HEK293 (cell line): ENCODE measurements around the gene PCDH9.

Source experiments
- GLIS2 ChIP-seq: fragments of 450-650 bp; formaldehyde crosslinking; IDR thresholded peaks from 2 replicates; pipeline ENCODE4 v1.5.1; 2016; ENCODE audit warnings: missing biosample characterization, missing genetic modification characterization
- HOXC10 ChIP-seq: sonication (generic); formaldehyde crosslinking; IDR thresholded peaks from 2 replicates; pipeline ENCODE4 v1.8.1; 2023; ENCODE audit warnings: mild to moderate bottlenecking, missing genetic modification reagents
- MZF1 ChIP-seq: fragments of 450-650 bp; formaldehyde crosslinking; IDR thresholded peaks from 2 replicates; pipeline ENCODE4 v1.5.1; 2017; ENCODE audit warnings: missing biosample characterization, missing genetic modification characterization, borderline replicate concordance
- SP2 ChIP-seq: fragments of 450-650 bp; formaldehyde crosslinking; IDR thresholded peaks from 2 replicates; pipeline ENCODE4 v1.5.1; 2016; ENCODE audit warnings: missing biosample characterization, missing genetic modification characterization
- WT1 ChIP-seq: fragments of 450-650 bp; formaldehyde crosslinking; IDR thresholded peaks from 2 replicates; pipeline ENCODE4 v1.5.1; 2016; ENCODE audit warnings: missing biosample characterization, missing genetic modification characterization
- ZBTB48 ChIP-seq: fragments of 450-650 bp; formaldehyde crosslinking; IDR thresholded peaks from 2 replicates; pipeline ENCODE4 v1.5.1; 2016; ENCODE audit warnings: missing biosample characterization, missing genetic modification characterization
- ZBTB8A ChIP-seq: fragments of 450-650 bp; formaldehyde crosslinking; IDR thresholded peaks from 2 replicates; pipeline ENCODE4 v1.5.1; 2016; ENCODE audit warnings: missing biosample characterization, missing genetic modification characterization
- ZFP3 ChIP-seq: fragments of 450-650 bp; formaldehyde crosslinking; IDR thresholded peaks from 2 replicates; pipeline ENCODE4 v1.5.1; 2016; ENCODE audit warnings: low read depth, missing biosample characterization, missing genetic modification characterization
- ZFP41 ChIP-seq: fragments of 450-650 bp; formaldehyde crosslinking; IDR thresholded peaks from 2 replicates; pipeline ENCODE4 v1.5.1; 2016; ENCODE audit warnings: missing biosample characterization, missing genetic modification characterization, borderline replicate concordance
- ZFP69B ChIP-seq: fragments of 450-650 bp; formaldehyde crosslinking; IDR thresholded peaks from 2 replicates; pipeline ENCODE4 v1.5.1; 2016; ENCODE audit warnings: missing biosample characterization, missing genetic modification characterization
- ZNF138 ChIP-seq: fragments of 450-650 bp; formaldehyde crosslinking; IDR thresholded peaks from 2 replicates; pipeline ENCODE4 v1.5.1; 2016; ENCODE audit warnings: missing biosample characterization, missing genetic modification characterization, borderline replicate concordance
- ZNF184 ChIP-seq: fragments of 450-650 bp; IDR thresholded peaks from 2 replicates; pipeline ENCODE4 v1.5.1; 2018; ENCODE audit warnings: missing biosample characterization, mild to moderate bottlenecking, missing genetic modification characterization
- ZNF302 ChIP-seq: fragments of 450-650 bp; formaldehyde crosslinking; IDR thresholded peaks from 2 replicates; pipeline ENCODE4 v1.5.1; 2016; ENCODE audit warnings: missing biosample characterization, missing genetic modification characterization, low read depth
- ZNF335 ChIP-seq: fragments of 450-650 bp; formaldehyde crosslinking; conservative IDR thresholded peaks from 2 replicates; pipeline ENCODE4 v1.5.1; 2016; ENCODE audit warnings: missing biosample characterization, missing genetic modification characterization
- ZNF394 ChIP-seq: fragments of 450-650 bp; formaldehyde crosslinking; IDR thresholded peaks from 2 replicates; pipeline ENCODE4 v1.5.1; 2016; ENCODE audit warnings: missing biosample characterization, missing genetic modification characterization, mild to moderate bottlenecking, moderate library complexity, borderline replicate concordance
- ZNF426 ChIP-seq: fragments of 450-650 bp; formaldehyde crosslinking; IDR thresholded peaks from 2 replicates; pipeline ENCODE4 v1.5.1; 2017; ENCODE audit warnings: missing biosample characterization, missing genetic modification characterization, mild to moderate bottlenecking, inconsistent platforms, moderate library complexity
- ZNF660 ChIP-seq: fragments of 450-650 bp; IDR thresholded peaks from 2 replicates; pipeline ENCODE4 v1.5.1; 2018; ENCODE audit warnings: missing biosample characterization, mild to moderate bottlenecking, missing genetic modification characterization
- ZNF747 ChIP-seq: fragments of 450-650 bp; formaldehyde crosslinking; IDR thresholded peaks from 2 replicates; pipeline ENCODE4 v1.5.1; 2016; ENCODE audit warnings: missing biosample characterization, missing genetic modification characterization
- ZNF76 ChIP-seq: fragments of 450-650 bp; formaldehyde crosslinking; IDR thresholded peaks from 2 replicates; pipeline ENCODE4; 2016; ENCODE audit warnings: low read depth, missing biosample characterization, missing genetic modification characterization, borderline replicate concordance
- ZSCAN30 ChIP-seq: fragments of 450-650 bp; IDR thresholded peaks from 2 replicates; pipeline ENCODE4 v1.5.1; 2018; ENCODE audit warnings: missing biosample characterization, mild to moderate bottlenecking, missing genetic modification characterization, moderate library complexity
- TF ChIP-seq, protein P1 (sequence below): fragments of 450-650 bp; formaldehyde crosslinking; IDR thresholded peaks from 2 replicates; pipeline ENCODE4 v1.5.1; 2016; ENCODE audit warnings: missing biosample characterization, missing genetic modification characterization
- TF ChIP-seq, protein P2 (sequence below): sonication (generic); formaldehyde crosslinking; IDR thresholded peaks from 2 replicates; pipeline ENCODE4 v1.8.1; 2022; ENCODE audit warnings: mild to moderate bottlenecking, moderate library complexity, missing genetic modification reagents
- TF ChIP-seq, protein P3 (sequence below): fragments of 450-650 bp; formaldehyde crosslinking; IDR thresholded peaks from 2 replicates; pipeline ENCODE4 v1.5.1; 2016; ENCODE audit warnings: missing biosample characterization, missing genetic modification characterization
- TF ChIP-seq, protein P4 (sequence below): fragments of 450-650 bp; formaldehyde crosslinking; IDR thresholded peaks from 2 replicates; pipeline ENCODE4 v1.5.1; 2017; ENCODE audit warnings: missing biosample characterization, missing genetic modification characterization
- TF ChIP-seq, protein P5 (sequence below): fragments of 450-650 bp; formaldehyde crosslinking; IDR thresholded peaks from 2 replicates; pipeline ENCODE4 v1.5.1; 2016; ENCODE audit warnings: missing biosample characterization, missing genetic modification characterization
- TF ChIP-seq, protein P6 (sequence below): fragments of 450-650 bp; formaldehyde crosslinking; conservative IDR thresholded peaks from 2 replicates; pipeline ENCODE4 v1.5.1; 2016; ENCODE audit warnings: low read depth, missing biosample characterization, missing genetic modification characterization

The PCDH9 gene

DNA sequence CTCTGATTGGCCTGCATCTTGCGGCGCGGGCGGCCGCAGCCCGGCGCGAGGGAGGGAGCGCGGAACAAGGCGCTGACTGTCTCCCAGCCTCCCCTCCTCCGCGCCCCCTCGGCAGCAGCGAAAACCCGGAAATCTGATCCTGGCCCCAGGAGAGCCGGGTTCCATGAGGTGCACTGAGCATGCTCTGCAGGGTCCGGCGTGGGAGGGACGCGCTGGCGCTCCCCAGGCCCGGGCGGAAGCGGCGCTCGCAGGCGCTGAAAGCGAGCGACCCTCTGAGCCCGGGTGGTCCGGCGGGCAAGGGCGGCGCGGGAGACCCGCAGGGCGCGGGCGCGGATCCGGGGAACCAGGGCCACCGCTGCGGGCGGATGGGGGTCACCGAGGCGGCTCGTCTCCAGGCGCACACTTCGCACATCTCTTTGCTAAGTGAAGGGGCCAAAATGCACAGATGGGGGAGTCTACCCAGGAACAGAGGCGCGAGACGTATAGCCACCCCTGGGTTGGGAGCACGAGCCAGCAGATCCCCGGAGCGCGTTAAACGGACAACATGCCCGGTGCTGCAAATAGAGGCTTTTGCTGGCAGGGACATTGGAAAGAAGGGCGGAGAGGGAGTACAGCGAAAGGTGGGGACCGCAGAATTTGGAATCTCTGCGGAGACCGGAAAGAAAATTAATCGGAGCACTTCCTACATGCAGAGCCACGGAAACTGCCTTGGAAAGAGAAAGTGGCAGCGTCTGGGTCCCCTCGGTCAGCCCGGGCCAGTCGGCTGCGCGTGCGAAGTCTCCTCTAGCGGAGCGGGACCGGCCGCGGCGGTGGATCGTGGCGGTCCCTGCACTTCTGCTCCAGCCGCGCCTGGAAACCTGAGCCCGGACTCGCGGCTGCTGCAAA, 510 bp upstream of the PCDH9 start (continued):
- TF ChIP-seq ZBTB48 (tag by site-specific recombination) (no peak), GLIS2 (peak; percentile 74), ZNF184 (tag by site-specific recombination) (0 out of 2 replicates have a peak, but pooled peaks have one; percentile 19), HOXC10 (CRISPR knock-in tag) (no peak), ZNF335 (tag by site-specific recombination) (peak; percentile 49; the same call in 1 of the 2 replicates), ZNF138 (tag by site-specific recombination) (no peak), ZNF426 (tag by site-specific recombination) (no peak), ZNF76 (tag by site-specific recombination) (peak; percentile 43; the same call in 1 of the 2 replicates), ZFP41 (no peak), ZNF747 (tag by site-specific recombination) (no peak), MZF1 (no peak; the same call in 1 of the 2 replicates), WT1 (tag by site-specific recombination) (peak; percentile 60), ZBTB8A (tag by site-specific recombination) (peak; percentile 68), ZNF302 (tag by site-specific recombination) (no peak), SP2 (tag by site-specific recombination) (peak; percentile 85), ZSCAN30 (peak; percentile 24), ZNF394 (0 out of 2 replicates have a peak, but pooled peaks have one; percentile 17), ZFP69B (peak; percentile 25; the same call in 1 of the 2 replicates), ZFP3 (tag by site-specific recombination) (0 out of 2 replicates have a peak, but pooled peaks have one; percentile 9), ZNF660 (tag by site-specific recombination) (peak; percentile 85)
- TF ChIP-seq, protein P1, sequence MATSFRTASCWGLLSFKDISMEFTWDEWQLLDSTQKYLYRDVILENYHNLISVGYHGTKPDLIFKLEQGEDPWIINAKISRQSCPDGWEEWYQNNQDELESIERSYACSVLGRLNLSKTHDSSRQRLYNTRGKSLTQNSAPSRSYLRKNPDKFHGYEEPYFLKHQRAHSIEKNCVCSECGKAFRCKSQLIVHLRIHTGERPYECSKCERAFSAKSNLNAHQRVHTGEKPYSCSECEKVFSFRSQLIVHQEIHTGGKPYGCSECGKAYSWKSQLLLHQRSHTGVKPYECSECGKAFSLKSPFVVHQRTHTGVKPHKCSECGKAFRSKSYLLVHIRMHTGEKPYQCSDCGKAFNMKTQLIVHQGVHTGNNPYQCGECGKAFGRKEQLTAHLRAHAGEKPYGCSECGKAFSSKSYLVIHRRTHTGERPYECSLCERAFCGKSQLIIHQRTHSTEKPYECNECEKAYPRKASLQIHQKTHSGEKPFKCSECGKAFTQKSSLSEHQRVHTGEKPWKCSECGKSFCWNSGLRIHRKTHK (tag by site-specific recombination), result no peak
- TF ChIP-seq, protein P2, sequence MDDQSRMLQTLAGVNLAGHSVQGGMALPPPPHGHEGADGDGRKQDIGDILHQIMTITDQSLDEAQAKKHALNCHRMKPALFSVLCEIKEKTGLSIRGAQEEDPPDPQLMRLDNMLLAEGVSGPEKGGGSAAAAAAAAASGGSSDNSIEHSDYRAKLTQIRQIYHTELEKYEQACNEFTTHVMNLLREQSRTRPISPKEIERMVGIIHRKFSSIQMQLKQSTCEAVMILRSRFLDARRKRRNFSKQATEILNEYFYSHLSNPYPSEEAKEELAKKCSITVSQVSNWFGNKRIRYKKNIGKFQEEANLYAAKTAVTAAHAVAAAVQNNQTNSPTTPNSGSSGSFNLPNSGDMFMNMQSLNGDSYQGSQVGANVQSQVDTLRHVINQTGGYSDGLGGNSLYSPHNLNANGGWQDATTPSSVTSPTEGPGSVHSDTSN (CRISPR knock-in tag), result peak; percentile 53; the same call in 1 of the 2 replicates
- TF ChIP-seq, protein P3, sequence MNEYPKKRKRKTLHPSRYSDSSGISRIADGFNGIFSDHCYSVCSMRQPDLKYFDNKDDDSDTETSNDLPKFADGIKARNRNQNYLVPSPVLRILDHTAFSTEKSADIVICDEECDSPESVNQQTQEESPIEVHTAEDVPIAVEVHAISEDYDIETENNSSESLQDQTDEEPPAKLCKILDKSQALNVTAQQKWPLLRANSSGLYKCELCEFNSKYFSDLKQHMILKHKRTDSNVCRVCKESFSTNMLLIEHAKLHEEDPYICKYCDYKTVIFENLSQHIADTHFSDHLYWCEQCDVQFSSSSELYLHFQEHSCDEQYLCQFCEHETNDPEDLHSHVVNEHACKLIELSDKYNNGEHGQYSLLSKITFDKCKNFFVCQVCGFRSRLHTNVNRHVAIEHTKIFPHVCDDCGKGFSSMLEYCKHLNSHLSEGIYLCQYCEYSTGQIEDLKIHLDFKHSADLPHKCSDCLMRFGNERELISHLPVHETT, result no peak
- TF ChIP-seq, protein P4, sequence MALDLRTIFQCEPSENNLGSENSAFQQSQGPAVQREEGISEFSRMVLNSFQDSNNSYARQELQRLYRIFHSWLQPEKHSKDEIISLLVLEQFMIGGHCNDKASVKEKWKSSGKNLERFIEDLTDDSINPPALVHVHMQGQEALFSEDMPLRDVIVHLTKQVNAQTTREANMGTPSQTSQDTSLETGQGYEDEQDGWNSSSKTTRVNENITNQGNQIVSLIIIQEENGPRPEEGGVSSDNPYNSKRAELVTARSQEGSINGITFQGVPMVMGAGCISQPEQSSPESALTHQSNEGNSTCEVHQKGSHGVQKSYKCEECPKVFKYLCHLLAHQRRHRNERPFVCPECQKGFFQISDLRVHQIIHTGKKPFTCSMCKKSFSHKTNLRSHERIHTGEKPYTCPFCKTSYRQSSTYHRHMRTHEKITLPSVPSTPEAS (tag by site-specific recombination), result no peak
- TF ChIP-seq, protein P5, sequence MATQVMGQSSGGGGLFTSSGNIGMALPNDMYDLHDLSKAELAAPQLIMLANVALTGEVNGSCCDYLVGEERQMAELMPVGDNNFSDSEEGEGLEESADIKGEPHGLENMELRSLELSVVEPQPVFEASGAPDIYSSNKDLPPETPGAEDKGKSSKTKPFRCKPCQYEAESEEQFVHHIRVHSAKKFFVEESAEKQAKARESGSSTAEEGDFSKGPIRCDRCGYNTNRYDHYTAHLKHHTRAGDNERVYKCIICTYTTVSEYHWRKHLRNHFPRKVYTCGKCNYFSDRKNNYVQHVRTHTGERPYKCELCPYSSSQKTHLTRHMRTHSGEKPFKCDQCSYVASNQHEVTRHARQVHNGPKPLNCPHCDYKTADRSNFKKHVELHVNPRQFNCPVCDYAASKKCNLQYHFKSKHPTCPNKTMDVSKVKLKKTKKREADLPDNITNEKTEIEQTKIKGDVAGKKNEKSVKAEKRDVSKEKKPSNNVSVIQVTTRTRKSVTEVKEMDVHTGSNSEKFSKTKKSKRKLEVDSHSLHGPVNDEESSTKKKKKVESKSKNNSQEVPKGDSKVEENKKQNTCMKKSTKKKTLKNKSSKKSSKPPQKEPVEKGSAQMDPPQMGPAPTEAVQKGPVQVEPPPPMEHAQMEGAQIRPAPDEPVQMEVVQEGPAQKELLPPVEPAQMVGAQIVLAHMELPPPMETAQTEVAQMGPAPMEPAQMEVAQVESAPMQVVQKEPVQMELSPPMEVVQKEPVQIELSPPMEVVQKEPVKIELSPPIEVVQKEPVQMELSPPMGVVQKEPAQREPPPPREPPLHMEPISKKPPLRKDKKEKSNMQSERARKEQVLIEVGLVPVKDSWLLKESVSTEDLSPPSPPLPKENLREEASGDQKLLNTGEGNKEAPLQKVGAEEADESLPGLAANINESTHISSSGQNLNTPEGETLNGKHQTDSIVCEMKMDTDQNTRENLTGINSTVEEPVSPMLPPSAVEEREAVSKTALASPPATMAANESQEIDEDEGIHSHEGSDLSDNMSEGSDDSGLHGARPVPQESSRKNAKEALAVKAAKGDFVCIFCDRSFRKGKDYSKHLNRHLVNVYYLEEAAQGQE, result no peak
- TF ChIP-seq, protein P6, sequence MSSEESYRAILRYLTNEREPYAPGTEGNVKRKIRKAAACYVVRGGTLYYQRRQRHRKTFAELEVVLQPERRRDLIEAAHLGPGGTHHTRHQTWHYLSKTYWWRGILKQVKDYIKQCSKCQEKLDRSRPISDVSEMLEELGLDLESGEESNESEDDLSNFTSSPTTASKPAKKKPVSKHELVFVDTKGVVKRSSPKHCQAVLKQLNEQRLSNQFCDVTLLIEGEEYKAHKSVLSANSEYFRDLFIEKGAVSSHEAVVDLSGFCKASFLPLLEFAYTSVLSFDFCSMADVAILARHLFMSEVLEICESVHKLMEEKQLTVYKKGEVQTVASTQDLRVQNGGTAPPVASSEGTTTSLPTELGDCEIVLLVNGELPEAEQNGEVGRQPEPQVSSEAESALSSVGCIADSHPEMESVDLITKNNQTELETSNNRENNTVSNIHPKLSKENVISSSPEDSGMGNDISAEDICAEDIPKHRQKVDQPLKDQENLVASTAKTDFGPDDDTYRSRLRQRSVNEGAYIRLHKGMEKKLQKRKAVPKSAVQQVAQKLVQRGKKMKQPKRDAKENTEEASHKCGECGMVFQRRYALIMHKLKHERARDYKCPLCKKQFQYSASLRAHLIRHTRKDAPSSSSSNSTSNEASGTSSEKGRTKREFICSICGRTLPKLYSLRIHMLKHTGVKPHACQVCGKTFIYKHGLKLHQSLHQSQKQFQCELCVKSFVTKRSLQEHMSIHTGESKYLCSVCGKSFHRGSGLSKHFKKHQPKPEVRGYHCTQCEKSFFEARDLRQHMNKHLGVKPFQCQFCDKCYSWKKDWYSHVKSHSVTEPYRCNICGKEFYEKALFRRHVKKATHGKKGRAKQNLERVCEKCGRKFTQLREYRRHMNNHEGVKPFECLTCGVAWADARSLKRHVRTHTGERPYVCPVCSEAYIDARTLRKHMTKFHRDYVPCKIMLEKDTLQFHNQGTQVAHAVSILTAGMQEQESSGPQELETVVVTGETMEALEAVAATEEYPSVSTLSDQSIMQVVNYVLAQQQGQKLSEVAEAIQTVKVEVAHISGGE, result peak; percentile 69
